Left renal pelvis (tissue), 4 donors: ENCODE results near the gene DNAJC8. TPM values are rescaled to one million over a fixed set of nuclear protein-coding genes. Genes with fewer than 3 reads are reported as not detected.

Source experiments
- DNase-seq, 4 donors: peaks; one replicate each; pipeline ENCODE4 v3.0.0-alpha.2; 2013; ENCODE audit warnings: low read depth in 4 of 4, low spot score in 3 of 4
- polyA plus RNA-seq, 4 donors: library from polyadenylated mRNA; unstranded; fragments of 120-200 nt; gene quantifications; one replicate each; pipeline ENCODE4 v1.2.1, GENCODE V29; 2013; ENCODE audit not compliant: insufficient read length in 4 of 4

DNAJC8 gene
- polyA plus RNA-seq, 4 donors: 141 to 178 (median 152) TPM

- peak in 2 of 4 donors; percentile 20 to 37 for DNase-seq
These were observed 23.9 kb downstream of the DNAJC8 start for GRCh38 chr1:28208818-28209441.

- DNase-seq: no peak
These were observed 27.6 kb downstream of the DNAJC8 start for GRCh38 chr1:28205243-28205642.

- DNase-seq: no peak
These were observed 32.5 kb downstream of the DNAJC8 start for GRCh38 chr1:28200234-28200873.

GRCh38 chr1:28199328-28200233 is 33.2 kb downstream of the DNAJC8 start:
- no peak for DNase-seq

GRCh38 chr1:28197682-28198415 is 35.0 kb downstream of the DNAJC8 start:
- no peak for DNase-seq

- no peak for DNase-seq
These were observed 36.5 kb downstream of the DNAJC8 start for GRCh38 chr1:28196330-28196729.

- no peak for DNase-seq
These were observed 37.0 kb downstream of the DNAJC8 start for GRCh38 chr1:28195780-28196179.

- no peak for DNase-seq
These were observed 38.3 kb downstream of the DNAJC8 start for GRCh38 chr1:28194326-28195035.

GRCh38 chr1:28193701-28194161 is 39.1 kb downstream of the DNAJC8 start:
- DNase-seq: no peak

- no peak for DNase-seq
These were observed 41.7 kb downstream of the DNAJC8 start for GRCh38 chr1:28190996-28191645.

GRCh38 chr1:28190337-28190979 is 42.4 kb downstream of the DNAJC8 start:
- no peak for DNase-seq

GRCh38 chr1:28185071-28185470 is 47.8 kb downstream of the DNAJC8 start:
- DNase-seq: no peak

- DNase-seq: no peak
These were observed 52.2 kb downstream of the DNAJC8 start for GRCh38 chr1:28180306-28181305.

GRCh38 chr1:28178690-28179485 is 53.9 kb downstream of the DNAJC8 start:
- DNase-seq: no peak

- no peak for DNase-seq
These were observed 56.0 kb downstream of the DNAJC8 start, which contains the start of gene PTAFR for GRCh38 chr1:28176492-28177470. Gene PTAFR, minus strand, starts transcription at chr1:28176690. Its CDS starts 25,669 bp downstream, at chr1:28151021.
